H1 (cell line): Measurements from ENCODE around the gene DUSP2. TPM values are rescaled to one million over a fixed set of nuclear protein-coding genes. Genes with fewer than 3 reads are reported as not detected.
A peak's percentile ranks its signal among the peaks of the same experiment; 100 is the strongest.

Experiments used
- CTCF ChIA-PET: fragments of 300-600 bp; sonication (Branson Sonifier 250); formaldehyde crosslinking; loops from one replicate; lab custom pipeline; 2021; ENCODE audit not compliant: partially characterized antibody; lab: Charles Lee
- POLR2A ChIA-PET: fragments of 300-600 bp; sonication (Branson Sonifier 250); formaldehyde crosslinking; loops from one replicate; lab custom pipeline; 2021; ENCODE audit warnings: inconsistent platforms; ENCODE audit not compliant: partially characterized antibody; lab: Charles Lee
- DNase-seq, 2 experiments: peaks; one replicate each; pipeline versions ENCODE4 v3.0.0 to v3.0.0-alpha.2; 2010 to 2022; ENCODE audit warnings: low spot score in 2 of 2, low read depth in 1 of 2, mixed read lengths in 1 of 2
- FAIRE-seq: peaks from 2 replicates; lab custom pipeline; 2011; peaks lifted over from hg19 to GRCh38; lab: Jason Lieb, UNC
- H2AFZ ChIP-seq: 2 replicates; pipeline ENCODE4 v1.8.1; 2012; ENCODE audit warnings: low read length, inconsistent platforms
- H2AK5ac ChIP-seq: 2 replicates; pipeline ENCODE4 v1.6.1; 2013; ENCODE audit warnings: low read depth, low read length
- H2BK120ac ChIP-seq: replicated peaks from 2 replicates; pipeline ENCODE3; 2013; ENCODE audit warnings: low read depth, low read length, inconsistent platforms
- H2BK12ac ChIP-seq: 2 replicates; pipeline ENCODE4 v1.6.1; 2013; ENCODE audit warnings: low read depth, low read length
- H2BK15ac ChIP-seq: 2 replicates; pipeline ENCODE4 v1.6.1; 2013; ENCODE audit warnings: low read length
- H2BK20ac ChIP-seq: 2 replicates; pipeline ENCODE4 v1.6.1; 2013; ENCODE audit warnings: low read length
- H2BK5ac ChIP-seq: 2 replicates; pipeline ENCODE4 v1.6.1; 2013; ENCODE audit warnings: low read depth, low read length
- H3K14ac ChIP-seq: 2 replicates; pipeline ENCODE4 v1.6.1; 2013; ENCODE audit warnings: inconsistent platforms; ENCODE audit not compliant: insufficient read length
- H3K18ac ChIP-seq: 2 replicates; pipeline ENCODE4 v1.6.1; 2013; ENCODE audit warnings: low read length; ENCODE audit errors: extremely low read depth
- H3K23ac ChIP-seq: 2 replicates; pipeline ENCODE4 v1.6.1; 2013; ENCODE audit warnings: inconsistent platforms; ENCODE audit not compliant: insufficient read length
- H3K23me2 ChIP-seq: 2 replicates; pipeline ENCODE4 v1.6.1; 2013; ENCODE audit warnings: low read depth, low read length
- H3K27ac ChIP-seq: 2 replicates; pipeline ENCODE4 v1.6.1; 2011; ENCODE audit warnings: low read depth, low read length, inconsistent platforms
- H3K27me3 ChIP-seq, 4 experiments: replicated peaks in 1 of 4; 1 replicate in 1 of 4; 2 replicates in 3 of 4; pipeline versions ENCODE4 v1.6.1 to v1.8.1; 2011 to 2013; ENCODE audit warnings: low read length in 3 of 4, mild to moderate bottlenecking in 3 of 4, inconsistent platforms in 2 of 4, mixed read lengths in 2 of 4, moderate library complexity in 1 of 4; ENCODE audit not compliant: control insufficient read depth in 3 of 4, insufficient read depth in 3 of 4; ENCODE audit errors: extremely low read depth in 1 of 4
- H3K36me3 ChIP-seq, 4 experiments: 2 replicates each; pipeline versions ENCODE4 v1.6.1 to v1.8.1; 2011 to 2013; ENCODE audit warnings: mild to moderate bottlenecking in 4 of 4, low read length in 3 of 4, moderate library complexity in 2 of 4, control low read depth in 1 of 4, inconsistent platforms in 1 of 4; ENCODE audit not compliant: insufficient read depth in 4 of 4, control insufficient read depth in 2 of 4
- H3K4ac ChIP-seq: replicated peaks from 2 replicates; pipeline ENCODE3; 2013; ENCODE audit warnings: low read length, low read depth, mixed read lengths, inconsistent platforms; ENCODE audit not compliant: insufficient read length
- H3K4me1 ChIP-seq, 4 experiments: replicated peaks in 1 of 4; 1 replicate in 1 of 4; 2 replicates in 3 of 4; pipeline versions ENCODE4 v1.6.1 to v1.8.1; 2011 to 2013; ENCODE audit warnings: low read length in 3 of 4, inconsistent platforms in 2 of 4, mixed read lengths in 1 of 4; ENCODE audit not compliant: insufficient read depth in 4 of 4, control insufficient read depth in 3 of 4
- H3K4me2 ChIP-seq, 2 experiments: 2 replicates each; pipeline versions ENCODE4 v1.6.1 to v1.8.1; 2011 to 2013; ENCODE audit warnings: low read depth in 2 of 2, low read length in 2 of 2, control low read depth in 1 of 2, inconsistent platforms in 1 of 2, mild to moderate bottlenecking in 1 of 2; ENCODE audit not compliant: insufficient read depth in 1 of 2
- H3K4me3 ChIP-seq, 4 experiments: fragments of 200-600, 300-600 bp in 1 of 4; sonication (generic), shearing (Covaris generic), sonication (Bioruptor Twin) in 1 of 4; 2 replicates each; pipeline versions ENCODE4 v1.5.1 to v1.8.1; 2011 to 2016; ENCODE audit warnings: low read length in 4 of 4, low read depth in 3 of 4, control low read depth in 2 of 4, inconsistent platforms in 2 of 4, mild to moderate bottlenecking in 2 of 4, mixed read lengths in 1 of 4, moderate library complexity in 1 of 4; ENCODE audit not compliant: insufficient read depth in 2 of 4; ENCODE audit errors: extremely low read depth in 1 of 4
- H3K56ac ChIP-seq: replicated peaks from 2 replicates; pipeline ENCODE3; 2013; ENCODE audit warnings: low read depth, mild to moderate bottlenecking, mixed read lengths, low read length, inconsistent platforms; ENCODE audit not compliant: insufficient read length
- H3K79me1 ChIP-seq: 2 replicates; pipeline ENCODE4 v1.6.1; 2013; ENCODE audit warnings: low read depth, low read length, control low read depth
- H3K79me2 ChIP-seq, 2 experiments: 2 replicates each; pipeline versions ENCODE4 v1.6.1 to v1.8.1; 2012 to 2013; ENCODE audit warnings: low read length in 2 of 2, mild to moderate bottlenecking in 2 of 2, inconsistent platforms in 1 of 2; ENCODE audit not compliant: insufficient read depth in 2 of 2, control insufficient read depth in 1 of 2
- H3K9ac ChIP-seq, 4 experiments: replicated peaks in 1 of 4; 1 replicate in 1 of 4; 2 replicates in 3 of 4; pipeline versions ENCODE4 v1.6.1 to v1.8.1; 2011 to 2013; ENCODE audit warnings: low read depth in 3 of 4, low read length in 3 of 4, control low read depth in 2 of 4, mild to moderate bottlenecking in 2 of 4, moderate library complexity in 2 of 4, inconsistent platforms in 1 of 4; ENCODE audit errors: extremely low read depth in 1 of 4
- H3K9me3 ChIP-seq, 2 experiments: 2 replicates each; pipeline versions ENCODE4 v1.6.1 to v1.8.1; 2012 to 2013; ENCODE audit warnings: mild to moderate bottlenecking in 2 of 2, moderate library complexity in 2 of 2, control low read depth in 1 of 2, inconsistent platforms in 1 of 2, low read depth in 1 of 2, low read length in 1 of 2, mixed read lengths in 1 of 2; ENCODE audit not compliant: insufficient read depth in 2 of 2
- H4K20me1 ChIP-seq, 2 experiments: replicated peaks in 1 of 2; 2 replicates each; pipeline versions ENCODE3 to v1.8.1; 2011 to 2013; ENCODE audit warnings: inconsistent platforms in 2 of 2, low read length in 2 of 2, mild to moderate bottlenecking in 1 of 2; ENCODE audit not compliant: insufficient read depth in 2 of 2, control insufficient read depth in 1 of 2
- H4K5ac ChIP-seq: 2 replicates; pipeline ENCODE4 v1.6.1; 2013; ENCODE audit warnings: low read length, low read depth, mixed read lengths, inconsistent platforms; ENCODE audit not compliant: insufficient read length
- H4K8ac ChIP-seq: 2 replicates; pipeline ENCODE4 v1.8.0; 2013; ENCODE audit warnings: mild to moderate bottlenecking, moderate library complexity, low read length, inconsistent platforms; ENCODE audit not compliant: insufficient read depth; ENCODE audit errors: extremely low read depth
- H4K91ac ChIP-seq: replicated peaks from 2 replicates; pipeline ENCODE3; 2013; ENCODE audit warnings: low read length, mixed read lengths, inconsistent platforms; ENCODE audit not compliant: insufficient read length
- HDAC2 ChIP-seq, 2 experiments: fragments of 300-600 bp in 1 of 2; sonication (generic) in 1 of 2; IDR thresholded peaks; 2 replicates each; pipeline ENCODE4 v1.6.1; 2011 to 2012; ENCODE audit warnings: low read depth in 2 of 2, low read length in 2 of 2, mild to moderate bottlenecking in 2 of 2, moderate library complexity in 2 of 2, borderline replicate concordance in 1 of 2, inconsistent platforms in 1 of 2
- NANOG ChIP-seq: IDR thresholded peaks from 2 replicates; pipeline ENCODE4 v1.6.1; 2011; ENCODE audit warnings: low read length, low read depth, mild to moderate bottlenecking, inconsistent platforms; ENCODE audit not compliant: insufficient read depth, poor library complexity, severe bottlenecking
- SIN3A ChIP-seq, 2 experiments: IDR thresholded peaks in 1 of 2; conservative IDR thresholded peaks in 1 of 2; 2 replicates each; pipeline ENCODE4 v1.6.1; 2011 to 2012; ENCODE audit warnings: low read length in 2 of 2, improper control_type of control experiment in 1 of 2, low read depth in 1 of 2, mild to moderate bottlenecking in 1 of 2
- SP4 ChIP-seq: IDR thresholded peaks from 2 replicates; pipeline ENCODE4 v1.6.1; 2012; ENCODE audit warnings: low read length, inconsistent platforms
- WGBS, 2 experiments: shearing (Covaris generic) in 1 of 2; methylation state at CpG; one replicate each; pipeline versions ENCODE4 v1.1.6 to v1.1.7; 2013 to 2015; ENCODE audit warnings: low lambda C conversion rate in 2 of 2, mixed read lengths in 2 of 2, inconsistent platforms in 1 of 2, low coverage in 1 of 2, missing lambda C conversion rate in 1 of 2; ENCODE audit not compliant: insufficient replicate concordance in 2 of 2, insufficient coverage in 1 of 2, insufficient read length in 1 of 2; ENCODE audit errors: extremely low coverage in 1 of 2, missing lambda C conversion rate in 1 of 2; 5-methylcytosine and 5-hydroxymethylcytosine counted together
- polyA plus RNA-seq, 7 experiments: library from polyadenylated mRNA; depleted of rRNA in 3 of 7; stranded (reverse) in 5 of 7; unstranded in 2 of 7; fragments of >200 nt in 5 of 7; fragments of 200-250 nt in 2 of 7; gene quantifications; 1 replicate in 5 of 7; 2 replicates in 1 of 7; 4 replicates in 1 of 7; pipeline versions ENCODE4 v1.2.1 to v1.2.3, GENCODE V29; 2011 to 2013; ENCODE audit warnings: missing spikeins in 2 of 7, mixed read lengths in 2 of 7
- total RNA-seq: library from RNA; stranded (reverse); fragmentation: NEBNext Ultra II Directional; extraction: Animal tissue kit (Norgen Biotek cat#: 25700); gene quantifications from 2 replicates; pipeline ENCODE4 v1.2.1, GENCODE V29; 2021

DUSP2 gene
- total and polyA plus RNA-seq, 2 of the 8 experiments (the other 6 are each of a cell fraction or from before 2014, with no cell fraction given): 10.1 to 10.4 TPM

DNA sequence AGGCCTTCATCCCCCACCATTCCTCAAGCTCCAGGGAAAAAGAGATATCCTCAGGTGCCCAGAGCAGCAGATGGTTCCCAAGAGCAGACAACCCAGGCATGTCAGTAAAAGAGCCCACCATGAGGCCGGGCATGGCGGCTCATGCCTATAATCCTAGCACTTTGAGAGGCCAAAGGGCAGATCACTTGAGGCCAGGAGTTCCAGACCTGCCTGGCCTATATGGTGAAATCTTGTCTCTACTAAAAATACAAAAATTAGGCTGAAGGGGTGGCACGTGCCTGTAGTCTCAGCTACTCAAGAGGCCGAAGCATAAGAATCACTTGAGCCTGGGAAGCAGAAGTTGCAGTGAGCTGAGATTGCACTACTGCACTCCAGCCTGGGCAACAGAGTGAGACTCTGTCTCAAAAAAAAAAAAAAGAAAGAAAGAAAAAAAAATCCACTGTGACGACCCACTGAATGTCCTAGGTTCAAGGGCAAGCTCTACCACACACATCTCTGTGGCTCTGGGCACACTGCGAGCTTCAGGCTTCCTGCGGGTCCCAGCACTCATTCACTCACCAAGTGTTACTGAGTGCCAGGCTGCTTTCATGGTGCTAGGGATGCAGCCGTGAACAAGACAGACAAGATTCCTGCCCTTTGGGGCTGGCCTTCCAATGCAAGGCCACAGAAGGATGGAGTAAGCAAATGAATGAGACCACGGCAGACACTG, 6.5 kb upstream of the DUSP2 start:
- POLR2A ChIA-PET: interaction anchor here (1.1 to 1.5 kb wide), 4 partner anchors 10 to 51 kb away, joined by 4 read pairs; no protein-coding TSS in a partner anchor
- Histone ChIP-seq H2BK120ac (peak overlapping the region; percentile 9), H3K4me1 (peaks cover 0 to 31% (median 21%) of the 10 kb centered on the region in 4 experiments; a peak in 6 of 7 replicates), H3K14ac (no peak overlapping the region), H3K4me2 (0 out of 4 replicates have a peak overlapping the region, but pooled peaks of 1 of the 2 experiments have one; percentile 0), H2BK15ac (no peak overlapping the region), H2AK5ac (peak overlapping the region; percentile 60; the same call in 1 of the 2 replicates), H3K79me1 (no peaks in the 10 kb centered on the region), H2BK5ac (peak overlapping the region; percentile 32; the same call in 1 of the 2 replicates), H3K18ac (peak overlapping the region; percentile 51), H3K36me3 (no peaks in the 10 kb centered on the region), H4K8ac (no peak overlapping the region; the same call in 1 of the 2 replicates), H3K23me2 (peaks cover 2% of the 10 kb centered on the region; the same call in 1 of the 2 replicates), H3K4me3 (no peak overlapping the region), H4K91ac (no peak overlapping the region), H3K27me3 (peaks cover 0 to 4% (median 2%) of the 10 kb centered on the region in 4 experiments; a peak in 4 of 7 replicates), H3K4ac (peak overlapping the region; percentile 4), H3K27ac (peak overlapping the region; percentile 29; the same call in 1 of the 2 replicates), H3K9ac (no peak overlapping the region; a peak in 1 of 7 replicates), H3K9me3 (no peaks in the 10 kb centered on the region), H2BK12ac (0 out of 2 replicates have a peak overlapping the region, but pooled peaks have one; percentile 50), H4K20me1 (no peaks in the 10 kb centered on the region), H4K5ac (no peak overlapping the region), H2BK20ac (0 out of 2 replicates have a peak overlapping the region, but pooled peaks have one; percentile 86), H2AFZ (no peak overlapping the region), H3K23ac (no peak overlapping the region), H3K79me2 (no peaks in the 10 kb centered on the region), H3K56ac (no peak overlapping the region)
- FAIRE-seq (no peak), DNase-seq (no peak)
- CTCF ChIA-PET: interaction anchor here (0.9 to 10.1 kb wide), 7 partner anchors 12 to 41 kb away, joined by 3 to 98 read pairs (median 5); partner anchors contain the start of genes ADRA2B and ASTL
- 92% methylated on average over 8 of the region's 9 CpGs; no CpG with 5 or more reads in 1 of the 2 experiments for WGBS, 2 experiments
- TF ChIP-seq SIN3A (conservative IDR thresholded peaks at IDR 0.05 in 1 of 2, IDR thresholded peaks at IDR 0.05 in 1 of 2; ENCODE audit: low read depth in 1 of 2, low read length in 2 of 2): no peak
- TF ChIP-seq NANOG: no peak
- TF ChIP-seq SP4: no peak
- TF ChIP-seq HDAC2 (IDR thresholded peaks at IDR 0.05; ENCODE audit: borderline replicate concordance in 1 of 2, low read depth in 2 of 2, low read length in 2 of 2): no peak
